KMS-11 (cell line): Measurements from ENCODE around the gene STXBP3.

ENCODE experiments used
- H2AFZ ChIP-seq: fragments of 200-600 bp; sonication (generic); 2 replicates; pipeline ENCODE4 v1.6.1; 2016; ENCODE audit warnings: antibody characterized with exemption, mixed run types, low read depth
- H3K27ac ChIP-seq: fragments of 200-600 bp; sonication (generic); 2 replicates; pipeline ENCODE4 v1.6.1; 2016; ENCODE audit warnings: mild to moderate bottlenecking, mixed run types
- H3K27me3 ChIP-seq: fragments of 200-600 bp; sonication (generic); 2 replicates; pipeline ENCODE4 v1.6.1; 2017; ENCODE audit warnings: mild to moderate bottlenecking, low read depth, mixed run types, moderate library complexity; ENCODE audit not compliant: insufficient read depth
- H3K36me3 ChIP-seq: fragments of 200-600 bp; sonication (generic); 2 replicates; pipeline ENCODE4 v1.6.1; 2017; ENCODE audit warnings: mild to moderate bottlenecking, mixed run types; ENCODE audit not compliant: insufficient read depth
- H3K4me1 ChIP-seq: fragments of 200-600 bp; sonication (generic); 2 replicates; pipeline ENCODE4 v1.6.1; 2016; ENCODE audit warnings: mild to moderate bottlenecking, low read depth, mixed run types; ENCODE audit not compliant: poor library complexity, severe bottlenecking
- H3K4me2 ChIP-seq: fragments of 200-600 bp; sonication (generic); 2 replicates; pipeline ENCODE4 v1.7.0; 2016; ENCODE audit warnings: mild to moderate bottlenecking, mixed run types
- H3K4me3 ChIP-seq: fragments of 200-600 bp; sonication (generic); IDR thresholded peaks from 2 replicates; pipeline ENCODE4 v1.6.1; 2017; ENCODE audit warnings: low read depth, low read length, mixed read lengths; ENCODE audit not compliant: insufficient read depth
- H3K79me2 ChIP-seq: fragments of 200-600 bp; sonication (generic); 2 replicates; pipeline ENCODE4 v1.6.1; 2016; ENCODE audit warnings: low read depth, mixed run types; ENCODE audit not compliant: insufficient read depth
- H3K9ac ChIP-seq: fragments of 200-600 bp; sonication (generic); 2 replicates; pipeline ENCODE4 v1.6.1; 2016; ENCODE audit warnings: mild to moderate bottlenecking, mixed run types
- H4K20me1 ChIP-seq: fragments of 200-600 bp; sonication (generic); 2 replicates; pipeline ENCODE4 v1.6.1; 2016; ENCODE audit warnings: mild to moderate bottlenecking, mixed run types; ENCODE audit not compliant: insufficient read depth
- CTCF ChIP-seq: fragments of 200-600 bp; sonication (generic); conservative IDR thresholded peaks from 2 replicates; pipeline ENCODE4 v1.6.1; 2017; ENCODE audit warnings: low read depth, mild to moderate bottlenecking, antibody characterized with exemption, low read length, moderate library complexity, mixed read lengths

The STXBP3 gene

GRCh38 chr1:108811611-108812010 is 65.1 kb downstream of the STXBP3 start:
- Histone ChIP-seq H3K36me3 (no peaks in the 10 kb centered on the region), H3K9ac (no peak overlapping the region), H4K20me1 (no peaks in the 10 kb centered on the region), H3K79me2 (no peaks in the 10 kb centered on the region), H3K4me2 (no peak overlapping the region), H3K4me3 (no peak overlapping the region), H2AFZ (no peak overlapping the region), H3K4me1 (no peaks in the 10 kb centered on the region), H3K27ac (no peak overlapping the region), H3K27me3 (no peaks in the 10 kb centered on the region)
- no peak for TF ChIP-seq CTCF

- H3K4me1 ChIP-seq, result no peaks in the 10 kb centered on the region
- no peak for TF ChIP-seq CTCF
These were observed 66.9 kb downstream of the STXBP3 start for GRCh38 chr1:108813326-108813725.

GRCh38 chr1:108814343-108815125 is 68.1 kb downstream of the STXBP3 start:
- no peak overlapping the region for H3K4me2 ChIP-seq
- no peaks in the 10 kb centered on the region for H4K20me1 ChIP-seq
- H3K36me3 ChIP-seq, result no peaks in the 10 kb centered on the region
- H2AFZ ChIP-seq, result no peak overlapping the region
- no peaks in the 10 kb centered on the region for H3K27me3 ChIP-seq
- no peaks in the 10 kb centered on the region for H3K4me1 ChIP-seq
- TF ChIP-seq CTCF, result no peak
- H3K9ac ChIP-seq, result no peak overlapping the region
- no peaks in the 10 kb centered on the region for H3K79me2 ChIP-seq
- no peak overlapping the region for H3K27ac ChIP-seq
- H3K4me3 ChIP-seq, result no peak overlapping the region

More at GRCh38 chr1:108813326-108813725, 66.9 kb downstream of the STXBP3 start:
- H2AFZ ChIP-seq, result no peak overlapping the region
- H3K27ac ChIP-seq, result no peak overlapping the region
- no peaks in the 10 kb centered on the region for H3K36me3 ChIP-seq
- no peak overlapping the region for H3K4me3 ChIP-seq
- H3K27me3 ChIP-seq, result no peaks in the 10 kb centered on the region
- H4K20me1 ChIP-seq, result no peaks in the 10 kb centered on the region
- no peak overlapping the region for H3K4me2 ChIP-seq
- no peak overlapping the region for H3K9ac ChIP-seq
- H3K79me2 ChIP-seq, result no peaks in the 10 kb centered on the region

GRCh38 chr1:108815566-108815965 is 69.1 kb downstream of the STXBP3 start:
- TF ChIP-seq CTCF, result no peak
- no peak overlapping the region for H3K9ac ChIP-seq
- H3K27me3 ChIP-seq, result no peaks in the 10 kb centered on the region
- H3K79me2 ChIP-seq, result no peaks in the 10 kb centered on the region
- no peak overlapping the region for H3K27ac ChIP-seq
- H3K36me3 ChIP-seq, result no peaks in the 10 kb centered on the region
- H3K4me2 ChIP-seq, result no peak overlapping the region
- no peak overlapping the region for H2AFZ ChIP-seq
- H3K4me1 ChIP-seq, result no peaks in the 10 kb centered on the region
- no peak overlapping the region for H3K4me3 ChIP-seq
- H4K20me1 ChIP-seq, result no peaks in the 10 kb centered on the region
